ENCODE data around the gene NGDN.

Gene NGDN

DNA sequence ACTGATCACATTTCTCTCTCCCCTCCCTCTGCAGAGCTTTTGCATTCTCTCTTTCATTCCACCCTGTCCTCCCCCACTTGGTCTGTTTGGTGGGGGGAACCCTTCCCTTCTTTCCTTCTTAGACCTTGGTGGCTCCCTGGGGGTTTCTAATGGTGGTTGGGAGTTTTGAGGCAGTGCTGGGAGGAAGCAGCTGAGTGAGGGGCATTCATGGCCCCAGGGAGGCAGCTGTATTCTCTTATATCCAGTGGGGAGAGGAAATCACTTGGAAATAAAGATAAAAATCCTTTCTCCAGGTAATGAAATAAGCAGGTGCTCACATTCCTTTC, 13.3 kb downstream of the NGDN start:
- TF ChIP-seq, protein P1, sequence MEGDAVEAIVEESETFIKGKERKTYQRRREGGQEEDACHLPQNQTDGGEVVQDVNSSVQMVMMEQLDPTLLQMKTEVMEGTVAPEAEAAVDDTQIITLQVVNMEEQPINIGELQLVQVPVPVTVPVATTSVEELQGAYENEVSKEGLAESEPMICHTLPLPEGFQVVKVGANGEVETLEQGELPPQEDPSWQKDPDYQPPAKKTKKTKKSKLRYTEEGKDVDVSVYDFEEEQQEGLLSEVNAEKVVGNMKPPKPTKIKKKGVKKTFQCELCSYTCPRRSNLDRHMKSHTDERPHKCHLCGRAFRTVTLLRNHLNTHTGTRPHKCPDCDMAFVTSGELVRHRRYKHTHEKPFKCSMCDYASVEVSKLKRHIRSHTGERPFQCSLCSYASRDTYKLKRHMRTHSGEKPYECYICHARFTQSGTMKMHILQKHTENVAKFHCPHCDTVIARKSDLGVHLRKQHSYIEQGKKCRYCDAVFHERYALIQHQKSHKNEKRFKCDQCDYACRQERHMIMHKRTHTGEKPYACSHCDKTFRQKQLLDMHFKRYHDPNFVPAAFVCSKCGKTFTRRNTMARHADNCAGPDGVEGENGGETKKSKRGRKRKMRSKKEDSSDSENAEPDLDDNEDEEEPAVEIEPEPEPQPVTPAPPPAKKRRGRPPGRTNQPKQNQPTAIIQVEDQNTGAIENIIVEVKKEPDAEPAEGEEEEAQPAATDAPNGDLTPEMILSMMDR (IDR thresholded peaks at IDR 0.05): no peak

DNA sequence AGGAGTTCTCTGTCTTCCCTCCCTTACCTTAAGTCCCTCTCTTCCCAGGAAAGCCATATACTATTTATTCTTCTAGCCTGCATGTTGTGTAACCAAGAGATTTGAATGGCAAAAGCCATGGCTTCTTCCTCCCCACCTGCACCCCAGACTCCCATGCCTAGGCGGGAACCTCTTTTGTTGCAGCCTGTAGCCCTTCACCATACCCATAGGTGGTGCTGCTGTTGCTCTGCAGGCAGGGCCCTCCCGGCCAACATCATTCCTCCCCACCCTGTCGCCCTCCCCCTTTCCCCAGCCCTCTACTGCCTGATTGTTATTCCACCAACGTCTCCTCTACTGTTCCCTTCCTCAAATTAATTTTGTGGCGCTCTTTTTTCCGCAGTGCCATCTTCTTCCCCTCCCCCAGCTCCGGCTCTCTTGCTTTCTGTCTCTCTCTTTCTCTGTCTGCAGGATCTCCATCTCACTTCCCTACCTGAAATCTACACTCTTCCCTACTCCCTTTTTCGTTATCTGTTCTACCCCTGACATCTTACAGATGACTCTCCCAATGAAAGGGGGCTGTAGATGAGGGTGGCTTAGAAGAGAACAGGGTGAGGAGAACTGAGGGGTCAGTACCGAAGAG, 13.8 kb downstream of the NGDN start:
- TF ChIP-seq, protein P1 (IDR thresholded peaks at IDR 0.05): peak; percentile 22; the same call in 1 of the 2 replicates

DNA sequence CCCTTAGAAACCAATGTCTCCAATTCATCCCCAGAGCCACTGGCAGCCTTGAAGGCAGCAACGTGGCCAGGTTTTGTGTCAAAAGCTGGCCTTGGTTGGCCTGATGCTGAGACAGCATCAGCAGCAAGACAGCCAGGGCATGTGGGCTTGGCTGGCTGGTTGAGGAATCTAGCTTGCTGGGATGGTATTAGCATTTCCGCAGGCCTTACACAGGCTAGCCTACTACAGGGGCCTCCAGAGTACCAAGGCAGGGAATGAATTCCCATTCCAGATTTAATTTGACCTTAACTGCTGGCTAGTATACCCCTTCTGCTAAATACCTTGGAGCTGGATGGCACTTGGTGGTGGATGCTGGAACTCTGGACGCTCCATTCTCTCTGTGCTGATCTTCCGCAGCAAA, 15.8 kb downstream of the NGDN start:
- TF ChIP-seq, protein P1 (IDR thresholded peaks at IDR 0.05): no peak

DNA sequence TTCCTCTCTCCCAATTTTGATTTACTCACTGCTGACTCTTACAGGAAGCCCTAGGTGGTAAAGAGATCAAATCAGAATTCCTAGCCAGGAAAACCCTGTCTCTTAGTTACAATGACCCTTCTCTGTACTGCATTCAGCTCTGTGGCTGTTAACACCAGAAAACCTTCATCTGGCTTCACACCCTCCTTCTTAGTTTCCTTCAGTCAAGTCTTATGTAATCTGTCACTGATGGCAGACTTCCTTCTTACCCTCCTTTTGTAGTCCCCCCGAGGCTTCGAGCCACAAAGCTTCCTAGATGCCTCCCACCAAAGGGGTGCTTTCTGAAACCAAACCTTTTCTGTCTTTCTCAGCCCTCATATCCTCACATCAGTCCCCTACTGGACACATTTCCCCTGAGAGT, 16.5 kb downstream of the NGDN start:
- TF ChIP-seq, protein P1 (IDR thresholded peaks at IDR 0.05): no peak

DNA sequence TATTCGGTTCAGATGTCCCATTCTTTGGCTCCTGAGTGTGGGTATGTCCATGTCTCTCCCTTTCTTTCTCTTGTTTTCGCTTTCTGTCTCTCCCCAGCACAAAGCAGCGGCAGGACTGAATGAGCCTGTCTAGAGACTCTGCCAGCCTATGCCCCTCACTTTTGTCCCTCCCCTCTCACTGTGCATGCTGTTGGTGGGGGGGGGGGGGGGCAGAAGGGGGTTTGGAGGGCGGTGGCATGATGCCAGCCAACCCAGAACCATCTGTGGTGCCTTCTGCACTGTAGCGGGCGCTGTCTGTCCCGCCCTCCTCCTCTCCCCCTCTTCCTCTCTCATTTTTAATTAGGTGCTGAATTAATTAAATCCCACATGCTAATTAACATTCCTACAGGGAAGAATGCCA, 17.7 kb downstream of the NGDN start:
- TF ChIP-seq, protein P1 (IDR thresholded peaks at IDR 0.05): no peak

DNA sequence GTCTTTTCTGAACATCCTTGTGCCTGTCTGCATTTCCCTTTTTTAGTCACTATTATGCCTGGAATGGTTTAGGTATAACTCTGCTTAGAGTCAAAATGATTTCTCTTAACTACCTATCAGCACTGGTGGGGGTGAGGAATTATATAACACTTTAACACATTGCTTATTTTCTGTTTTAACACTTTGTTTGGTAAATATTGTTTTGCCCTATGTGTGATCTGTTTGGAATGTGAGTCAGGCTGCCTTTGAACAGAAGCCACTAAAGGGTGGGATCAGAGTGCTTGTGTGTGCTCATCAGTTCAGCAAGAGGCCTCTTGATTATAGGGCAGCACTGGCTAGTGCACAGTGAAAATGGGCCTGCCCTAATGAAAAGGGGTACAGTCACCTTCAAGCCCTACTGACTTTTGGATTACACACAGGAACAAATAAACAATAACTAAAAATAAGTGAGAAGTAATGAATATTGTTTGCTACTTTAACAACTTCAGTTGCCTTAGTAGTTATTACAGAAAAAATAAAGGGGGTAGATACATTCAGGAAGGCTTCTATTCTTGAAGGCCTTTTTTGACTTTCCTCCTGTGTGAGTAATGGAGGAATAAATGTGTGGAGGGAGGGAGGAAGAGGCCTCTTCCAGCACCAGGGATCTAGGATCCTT, 23.2 kb downstream of the NGDN start:
- TF ChIP-seq, protein P1 (IDR thresholded peaks at IDR 0.05): no peak

GRCh38 chr14:23494223-23494622, 24.7 kb downstream of the NGDN start:
- TF ChIP-seq, protein P1 (IDR thresholded peaks at IDR 0.05): no peak
